Nephron (organoid): ENCODE measurements around the gene MKNK1.

ENCODE experiments used
- H3K27ac Mint-ChIP-seq, 3 experiments: 2 replicates each; pipeline ENCODE4 v1.8.0; 2020; ENCODE audit warnings: mixed read lengths in 3 of 3, mild to moderate bottlenecking in 2 of 3, moderate library complexity in 1 of 3
- H3K27me3 Mint-ChIP-seq: 2 replicates; pipeline ENCODE4 v1.8.0; 2021; ENCODE audit warnings: low read depth, mild to moderate bottlenecking, moderate library complexity, mixed read lengths
- H3K36me3 Mint-ChIP-seq: 2 replicates; pipeline ENCODE4 v1.8.0; 2020; ENCODE audit warnings: low read depth, mixed read lengths
- H3K4me1 Mint-ChIP-seq: 2 replicates; pipeline ENCODE4 v1.8.0; 2020; ENCODE audit warnings: mixed read lengths
- H3K4me3 Mint-ChIP-seq, 3 experiments: 2 replicates each; pipeline ENCODE4 v1.8.0; 2020; ENCODE audit warnings: mild to moderate bottlenecking in 3 of 3, mixed read lengths in 3 of 3, moderate library complexity in 2 of 3
- H3K9me3 Mint-ChIP-seq: 2 replicates; pipeline ENCODE4 v1.8.0; 2020; ENCODE audit warnings: mixed read lengths
- CTCF ChIP-seq, 3 experiments: fragments of 200-600 bp; sonication (generic); IDR thresholded peaks; one replicate each; pipeline ENCODE4 v1.5.0; 2021; ENCODE audit warnings: antibody characterized with exemption in 3 of 3; ENCODE audit not compliant: unreplicated experiment in 3 of 3

The MKNK1 gene

GRCh38 chr1:46522184-46522968 lies 81.7 kb downstream of the MKNK1 start:
- peaks cover 42% of the 10 kb centered on the region for H3K4me1 Mint-ChIP-seq

GRCh38 chr1:46521414-46521813 lies 82.7 kb downstream of the MKNK1 start:
- H3K27me3 Mint-ChIP-seq, result peaks cover 82% of the 10 kb centered on the region
- no peak overlapping the region for H3K27ac Mint-ChIP-seq
- no peaks in the 10 kb centered on the region for H3K36me3 Mint-ChIP-seq
- no peak for TF ChIP-seq CTCF (IDR thresholded peaks at IDR 0.05; ENCODE audit: unreplicated experiment in 3 of 3)
- H3K9me3 Mint-ChIP-seq, result no peaks in the 10 kb centered on the region
- peaks cover 47% of the 10 kb centered on the region for H3K4me1 Mint-ChIP-seq
- H3K4me3 Mint-ChIP-seq, result no peak overlapping the region

More at GRCh38 chr1:46522184-46522968, 81.7 kb downstream of the MKNK1 start:
- no peak overlapping the region for H3K4me3 Mint-ChIP-seq
- H3K9me3 Mint-ChIP-seq, result no peaks in the 10 kb centered on the region
- no peaks in the 10 kb centered on the region for H3K36me3 Mint-ChIP-seq
- no peak overlapping the region for H3K27ac Mint-ChIP-seq
- TF ChIP-seq CTCF (IDR thresholded peaks at IDR 0.05; ENCODE audit: unreplicated experiment in 3 of 3), result no peak
- peaks cover 84% of the 10 kb centered on the region for H3K27me3 Mint-ChIP-seq

GRCh38 chr1:46520063-46520911 lies 83.8 kb downstream of the MKNK1 start:
- Mint-ChIP-seq H3K9me3 (no peaks in the 10 kb centered on the region), H3K27ac (peak overlapping the region in 1 of 3 experiments; percentile 6), H3K27me3 (peaks cover 80% of the 10 kb centered on the region), H3K36me3 (no peaks in the 10 kb centered on the region), H3K4me3 (no peak overlapping the region), H3K4me1 (peaks cover 41% of the 10 kb centered on the region)
- no peak for TF ChIP-seq CTCF (IDR thresholded peaks at IDR 0.05; ENCODE audit: unreplicated experiment in 3 of 3)

GRCh38 chr1:46519209-46519608 lies 84.9 kb downstream of the MKNK1 start:
- Mint-ChIP-seq H3K4me1 (peaks cover 32% of the 10 kb centered on the region), H3K36me3 (no peaks in the 10 kb centered on the region), H3K27ac (no peak overlapping the region), H3K27me3 (peaks cover 77% of the 10 kb centered on the region), H3K9me3 (no peaks in the 10 kb centered on the region), H3K4me3 (no peak overlapping the region)
- no peak for TF ChIP-seq CTCF (IDR thresholded peaks at IDR 0.05; ENCODE audit: unreplicated experiment in 3 of 3)

GRCh38 chr1:46517932-46518498 lies 86.1 kb downstream of the MKNK1 start:
- no peaks in the 10 kb centered on the region for H3K36me3 Mint-ChIP-seq
- no peak overlapping the region for H3K27ac Mint-ChIP-seq
- peaks cover 73% of the 10 kb centered on the region for H3K27me3 Mint-ChIP-seq
- no peaks in the 10 kb centered on the region for H3K9me3 Mint-ChIP-seq
- H3K4me3 Mint-ChIP-seq, result no peak overlapping the region
- TF ChIP-seq CTCF (IDR thresholded peaks at IDR 0.05; ENCODE audit: unreplicated experiment in 3 of 3), result no peak
- peaks cover 29% of the 10 kb centered on the region for H3K4me1 Mint-ChIP-seq
